Measurements from ENCODE around the gene MACROD2. TPM values are rescaled to one million over a fixed set of nuclear protein-coding genes. Genes with fewer than 3 reads are reported as not detected.
"Not testable (repeated sequence)": the region's sequence is repeated elsewhere in the genome, so short reads cannot be mapped to it uniquely, and the experiment has no call there.

MACROD2 gene
- total RNA-seq, 1 experiment from 2014 or later, result 3.4 TPM

GRCh38 chr20:14955399-14955798 is 960.1 kb downstream of the MACROD2 start:
- no peak for DNase-seq (ENCODE audit: low read depth)
- in situ Hi-C loops (cut with HindIII; ENCODE audit: low pct_unique_long_range_greater_than_20kb, low sequenced_read_pairs), result no loop called here

- no peak for DNase-seq (ENCODE audit: low read depth)
- in situ Hi-C loops (cut with HindIII; ENCODE audit: low pct_unique_long_range_greater_than_20kb, low sequenced_read_pairs), result no loop called here
Measured at GRCh38 chr20:14956026-14956425, 960.7 kb downstream of the MACROD2 start.

GRCh38 chr20:14956538-14956937 is 961.2 kb downstream of the MACROD2 start:
- in situ Hi-C loops (cut with HindIII; ENCODE audit: low pct_unique_long_range_greater_than_20kb, low sequenced_read_pairs), result no loop called here
- no peak for DNase-seq (ENCODE audit: low read depth)

- DNase-seq (ENCODE audit: low read depth), result no peak
- in situ Hi-C loops (cut with HindIII; ENCODE audit: low pct_unique_long_range_greater_than_20kb, low sequenced_read_pairs), result no loop called here
Measured at GRCh38 chr20:14957402-14957801, 962.1 kb downstream of the MACROD2 start.

- no peak for DNase-seq (ENCODE audit: low read depth)
- in situ Hi-C loops (cut with HindIII; ENCODE audit: low pct_unique_long_range_greater_than_20kb, low sequenced_read_pairs), result no loop called here
Measured at GRCh38 chr20:14958626-14959025, 963.3 kb downstream of the MACROD2 start.

GRCh38 chr20:14959506-14960475 is 964.5 kb downstream of the MACROD2 start:
- DNase-seq (ENCODE audit: low read depth), result no peak
- in situ Hi-C loops (cut with HindIII; ENCODE audit: low pct_unique_long_range_greater_than_20kb, low sequenced_read_pairs), result no loop called here

GRCh38 chr20:14960831-14961230 is 965.5 kb downstream of the MACROD2 start:
- DNase-seq (ENCODE audit: low read depth), result no peak
- in situ Hi-C loops (cut with HindIII; ENCODE audit: low pct_unique_long_range_greater_than_20kb, low sequenced_read_pairs), result no loop called here

- peak; percentile 48 for DNase-seq (ENCODE audit: low read depth)
- in situ Hi-C loops (cut with HindIII; ENCODE audit: low pct_unique_long_range_greater_than_20kb, low sequenced_read_pairs), result no loop called here
Measured at GRCh38 chr20:14963262-14963663, 967.9 kb downstream of the MACROD2 start.

GRCh38 chr20:14966203-14966602 is 970.9 kb downstream of the MACROD2 start:
- in situ Hi-C loops (cut with HindIII; ENCODE audit: low pct_unique_long_range_greater_than_20kb, low sequenced_read_pairs), result no loop called here
- DNase-seq (ENCODE audit: low read depth), result no peak

GRCh38 chr20:14966808-14967207 is 971.5 kb downstream of the MACROD2 start:
- in situ Hi-C loops (cut with HindIII; ENCODE audit: low pct_unique_long_range_greater_than_20kb, low sequenced_read_pairs), result no loop called here
- no peak for DNase-seq (ENCODE audit: low read depth)

- no peak for DNase-seq (ENCODE audit: low read depth)
- in situ Hi-C loops (cut with HindIII; ENCODE audit: low pct_unique_long_range_greater_than_20kb, low sequenced_read_pairs), result no loop called here
Measured at GRCh38 chr20:14972256-14972655, 976.9 kb downstream of the MACROD2 start.

GRCh38 chr20:14972690-14973089 is 977.4 kb downstream of the MACROD2 start:
- no peak for DNase-seq (ENCODE audit: low read depth)
- in situ Hi-C loops (cut with HindIII; ENCODE audit: low pct_unique_long_range_greater_than_20kb, low sequenced_read_pairs), result no loop called here

- no peak for DNase-seq (ENCODE audit: low read depth)
- in situ Hi-C loops (cut with HindIII; ENCODE audit: low pct_unique_long_range_greater_than_20kb, low sequenced_read_pairs), result no loop called here
Measured at GRCh38 chr20:14979453-14979986, 984.2 kb downstream of the MACROD2 start.

GRCh38 chr20:14981486-14981885 is 986.2 kb downstream of the MACROD2 start:
- in situ Hi-C loops (cut with HindIII; ENCODE audit: low pct_unique_long_range_greater_than_20kb, low sequenced_read_pairs); DNase-seq (ENCODE audit: low read depth): not testable (repeated sequence)

- in situ Hi-C loops (cut with HindIII; ENCODE audit: low pct_unique_long_range_greater_than_20kb, low sequenced_read_pairs); DNase-seq (ENCODE audit: low read depth): not testable (repeated sequence)
Measured at GRCh38 chr20:14982324-14982723, 987.0 kb downstream of the MACROD2 start.

GRCh38 chr20:14984305-14984704 is 989.0 kb downstream of the MACROD2 start:
- in situ Hi-C loops (cut with HindIII; ENCODE audit: low pct_unique_long_range_greater_than_20kb, low sequenced_read_pairs), result no loop called here

GRCh38 chr20:14984768-14985622 is 989.7 kb downstream of the MACROD2 start:
- in situ Hi-C loops (cut with HindIII; ENCODE audit: low pct_unique_long_range_greater_than_20kb, low sequenced_read_pairs), result no loop called here
- DNase-seq (ENCODE audit: low read depth), result peak; percentile 99

More at GRCh38 chr20:14984305-14984704, 989.0 kb downstream of the MACROD2 start:
- DNase-seq (ENCODE audit: low read depth), result no peak

- in situ Hi-C loops (cut with HindIII; ENCODE audit: low pct_unique_long_range_greater_than_20kb, low sequenced_read_pairs), result no loop called here
- peak; percentile 99 for DNase-seq (ENCODE audit: low read depth)
Measured at GRCh38 chr20:14986026-14986655, 990.8 kb downstream of the MACROD2 start.
